ENCODE results near the gene NID1.

The NID1 gene

DNA sequence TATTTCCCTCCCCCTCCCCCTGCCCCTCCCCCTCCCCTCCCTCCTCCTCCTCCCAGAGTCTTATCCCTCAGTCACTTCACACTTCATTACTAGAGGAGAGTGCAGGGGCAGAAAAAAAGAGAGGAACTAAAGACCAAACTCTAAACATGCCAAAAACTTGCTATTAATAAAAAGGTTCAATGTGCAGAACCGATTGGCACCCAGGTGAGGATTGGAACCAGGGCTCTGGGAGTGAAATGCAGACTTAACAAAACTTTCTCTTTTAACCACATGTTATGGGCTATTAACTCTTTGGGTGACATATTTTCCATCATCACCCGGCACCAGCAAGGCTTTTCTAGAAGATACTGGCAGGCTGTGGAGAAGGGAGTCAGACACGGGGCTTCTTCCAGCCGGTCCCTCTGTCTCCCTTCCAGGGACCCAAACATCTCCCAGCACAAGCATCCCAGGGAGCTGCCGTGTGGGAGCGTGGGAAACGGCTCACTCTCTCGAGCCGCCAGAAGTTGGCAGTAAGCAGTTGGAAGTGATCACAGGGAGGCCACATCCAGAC is 13.6 kb downstream of the NID1 start:
- H3K4me3 ChIP-seq (ENCODE audit: low read depth, low read length) = no peak overlapping the region
- no peak for TF ChIP-seq MYC (IDR thresholded peaks at IDR 0.05; ENCODE audit: low read depth, low read length)
- TF ChIP-seq, protein P1, sequence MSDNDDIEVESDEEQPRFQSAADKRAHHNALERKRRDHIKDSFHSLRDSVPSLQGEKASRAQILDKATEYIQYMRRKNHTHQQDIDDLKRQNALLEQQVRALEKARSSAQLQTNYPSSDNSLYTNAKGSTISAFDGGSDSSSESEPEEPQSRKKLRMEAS (IDR thresholded peaks at IDR 0.05; ENCODE audit: low read depth, low read length) = no peak
- TF ChIP-seq POLR2A (IDR thresholded peaks at IDR 0.05; ENCODE audit: extremely low read depth, insufficient read length) = no peak
- TF ChIP-seq, protein P2, sequence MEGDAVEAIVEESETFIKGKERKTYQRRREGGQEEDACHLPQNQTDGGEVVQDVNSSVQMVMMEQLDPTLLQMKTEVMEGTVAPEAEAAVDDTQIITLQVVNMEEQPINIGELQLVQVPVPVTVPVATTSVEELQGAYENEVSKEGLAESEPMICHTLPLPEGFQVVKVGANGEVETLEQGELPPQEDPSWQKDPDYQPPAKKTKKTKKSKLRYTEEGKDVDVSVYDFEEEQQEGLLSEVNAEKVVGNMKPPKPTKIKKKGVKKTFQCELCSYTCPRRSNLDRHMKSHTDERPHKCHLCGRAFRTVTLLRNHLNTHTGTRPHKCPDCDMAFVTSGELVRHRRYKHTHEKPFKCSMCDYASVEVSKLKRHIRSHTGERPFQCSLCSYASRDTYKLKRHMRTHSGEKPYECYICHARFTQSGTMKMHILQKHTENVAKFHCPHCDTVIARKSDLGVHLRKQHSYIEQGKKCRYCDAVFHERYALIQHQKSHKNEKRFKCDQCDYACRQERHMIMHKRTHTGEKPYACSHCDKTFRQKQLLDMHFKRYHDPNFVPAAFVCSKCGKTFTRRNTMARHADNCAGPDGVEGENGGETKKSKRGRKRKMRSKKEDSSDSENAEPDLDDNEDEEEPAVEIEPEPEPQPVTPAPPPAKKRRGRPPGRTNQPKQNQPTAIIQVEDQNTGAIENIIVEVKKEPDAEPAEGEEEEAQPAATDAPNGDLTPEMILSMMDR (IDR thresholded peaks at IDR 0.05; ENCODE audit: low read depth, low read length) = no peak
- DNase-seq (ENCODE audit: low read depth) = no peak

DNA sequence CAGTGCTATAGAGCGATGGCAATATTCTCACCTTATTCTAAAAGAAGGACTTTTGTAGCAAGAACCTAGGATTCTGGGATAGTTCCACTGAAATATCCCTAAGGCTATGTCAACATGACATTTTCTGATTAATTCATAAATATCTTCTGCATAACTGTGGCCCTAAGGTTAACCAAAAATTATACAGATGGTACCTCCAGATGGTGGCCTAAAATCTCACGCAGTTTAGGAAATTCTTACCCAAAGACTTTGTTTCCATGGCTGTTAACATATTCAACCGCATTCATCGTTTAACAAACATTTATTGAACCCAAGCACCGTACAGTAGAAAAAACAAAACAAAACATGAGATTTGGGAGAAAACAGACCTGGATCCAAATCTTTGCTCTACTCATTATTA is 19.1 kb downstream of the NID1 start:
- DNase-seq (ENCODE audit: low read depth) = no peak
- TF ChIP-seq, protein P2 (IDR thresholded peaks at IDR 0.05; ENCODE audit: low read depth, low read length) = no peak
- TF ChIP-seq, protein P1 (IDR thresholded peaks at IDR 0.05; ENCODE audit: low read depth, low read length) = no peak
- TF ChIP-seq POLR2A (IDR thresholded peaks at IDR 0.05; ENCODE audit: extremely low read depth, insufficient read length) (no peak), MYC (IDR thresholded peaks at IDR 0.05; ENCODE audit: low read depth, low read length) (no peak)
- no peak overlapping the region for H3K4me3 ChIP-seq (ENCODE audit: low read depth, low read length)

DNA sequence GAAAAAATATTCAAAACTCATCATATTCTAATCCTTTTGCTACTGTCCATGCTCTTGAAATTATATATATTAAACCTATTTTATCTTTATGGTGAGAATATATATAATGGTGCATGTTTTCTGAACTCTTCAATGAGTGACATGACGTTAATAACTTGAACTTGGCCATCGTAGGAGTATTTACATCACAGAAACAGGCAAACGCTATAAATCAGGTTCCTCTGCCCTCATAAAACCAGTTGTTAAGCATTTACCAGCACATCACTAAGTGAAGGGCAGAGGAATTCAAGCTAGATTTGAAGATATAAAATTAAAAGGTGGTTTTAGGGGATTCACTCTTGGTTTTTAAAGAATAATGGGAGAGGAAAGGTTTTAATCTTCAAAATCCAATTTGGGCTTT is 20.5 kb downstream of the NID1 start:
- no peak for DNase-seq (ENCODE audit: low read depth)
- no peak overlapping the region for H3K4me3 ChIP-seq (ENCODE audit: low read depth, low read length)
- TF ChIP-seq MYC (IDR thresholded peaks at IDR 0.05; ENCODE audit: low read depth, low read length) (no peak), POLR2A (IDR thresholded peaks at IDR 0.05; ENCODE audit: extremely low read depth, insufficient read length) (no peak)
- TF ChIP-seq, protein P2 (IDR thresholded peaks at IDR 0.05; ENCODE audit: low read depth, low read length) = no peak
- TF ChIP-seq, protein P1 (IDR thresholded peaks at IDR 0.05; ENCODE audit: low read depth, low read length) = no peak

DNA sequence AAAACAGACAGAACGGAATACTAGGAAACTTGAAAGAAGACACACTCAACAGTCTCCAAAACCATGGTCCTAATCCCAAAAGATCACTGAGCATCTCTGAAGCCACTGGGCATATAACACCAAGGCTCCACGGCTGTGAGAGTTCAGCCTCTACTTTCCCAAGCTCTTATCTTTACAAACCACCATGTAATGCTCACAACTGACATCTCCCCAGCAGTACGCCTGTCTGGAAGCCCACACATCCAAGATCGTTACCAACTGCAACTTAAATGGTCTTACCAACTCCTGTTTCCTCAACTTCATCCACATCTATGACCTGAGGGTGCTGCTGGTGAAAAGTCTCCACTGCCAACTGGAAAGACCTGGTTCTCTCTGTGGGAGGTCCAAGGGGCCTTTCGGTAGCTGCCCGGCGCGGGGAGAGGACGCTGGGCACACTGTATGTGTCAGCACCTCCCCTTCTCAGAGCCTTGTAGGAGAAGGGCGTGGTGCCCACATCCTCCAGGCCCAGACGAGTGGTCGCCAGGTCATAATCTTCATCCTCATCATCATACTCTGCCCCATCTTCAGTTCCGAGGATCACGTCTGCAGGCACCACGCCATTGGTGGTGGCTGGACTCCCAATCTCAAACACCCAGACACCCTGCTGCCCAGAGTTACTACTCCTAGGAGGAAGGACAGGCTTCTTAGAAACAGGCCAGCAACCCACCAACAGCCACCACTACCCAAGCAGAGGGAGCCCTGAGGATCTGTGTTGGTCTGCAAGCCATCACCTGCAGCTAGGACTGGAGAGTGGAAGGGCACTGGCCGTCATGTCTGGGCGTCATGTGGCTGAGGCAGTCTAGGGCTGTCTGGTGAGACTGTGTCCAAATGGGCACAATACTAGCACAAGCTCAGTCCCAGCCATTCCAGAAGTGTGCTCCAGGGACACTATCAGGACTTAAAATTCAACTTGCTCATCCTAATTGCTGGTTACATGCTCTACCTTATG is 23.0 kb downstream of the NID1 start:
- TF ChIP-seq, protein P2 (IDR thresholded peaks at IDR 0.05; ENCODE audit: low read depth, low read length) = no peak
- TF ChIP-seq MYC (IDR thresholded peaks at IDR 0.05; ENCODE audit: low read depth, low read length) (no peak), POLR2A (IDR thresholded peaks at IDR 0.05; ENCODE audit: extremely low read depth, insufficient read length) (no peak)
- TF ChIP-seq, protein P1 (IDR thresholded peaks at IDR 0.05; ENCODE audit: low read depth, low read length) = no peak
- H3K4me3 ChIP-seq (ENCODE audit: low read depth, low read length) = no peak overlapping the region
- no peak for DNase-seq (ENCODE audit: low read depth)

DNA sequence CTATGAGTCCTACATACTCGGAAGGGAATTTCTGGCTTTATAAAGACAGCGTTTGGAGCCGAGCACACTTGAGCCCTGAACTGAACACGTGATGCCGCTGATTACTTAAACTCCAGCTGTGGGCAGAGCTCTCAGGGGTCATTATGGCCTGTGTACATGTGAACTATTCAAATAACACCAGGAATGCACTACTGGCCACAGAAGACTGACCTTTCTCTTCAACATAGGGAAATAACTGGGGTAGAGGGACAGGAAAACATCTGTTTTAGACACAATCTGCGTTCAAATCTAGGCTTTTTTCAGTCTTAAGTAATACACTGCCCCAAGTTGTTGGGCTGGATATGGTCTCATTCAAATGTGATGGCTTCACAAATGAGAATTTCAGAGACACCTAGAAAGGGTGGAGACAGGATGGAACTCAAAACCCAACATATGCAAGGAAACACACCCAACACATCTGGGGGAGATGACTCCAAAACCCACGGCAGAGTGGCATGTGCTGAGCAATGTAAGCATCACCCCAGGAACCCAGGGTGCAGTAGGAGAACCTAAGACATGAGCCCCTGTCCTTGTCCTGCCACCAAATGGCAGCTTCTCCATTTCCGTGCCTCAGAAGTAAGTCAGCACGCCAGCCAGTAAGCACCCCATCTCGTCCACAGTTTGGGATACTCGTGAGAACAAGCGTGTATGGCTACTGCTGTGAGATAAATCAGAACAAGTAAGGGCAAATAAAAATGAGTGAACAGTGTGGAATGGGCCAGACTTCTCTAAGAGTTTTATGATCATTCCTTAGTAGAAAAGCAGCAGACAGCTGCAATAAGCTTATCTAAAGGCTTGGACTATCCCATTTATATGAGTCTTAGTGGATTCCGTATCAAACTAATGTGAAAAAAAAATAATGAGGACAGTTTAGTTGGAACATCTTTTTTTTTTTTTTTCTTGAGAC is 24.9 kb downstream of the NID1 start:
- DNase-seq (ENCODE audit: low read depth) = no peak

More for the DNA sequence above, 24.9 kb downstream of the NID1 start:
- TF ChIP-seq POLR2A (IDR thresholded peaks at IDR 0.05; ENCODE audit: extremely low read depth, insufficient read length) (no peak), MYC (IDR thresholded peaks at IDR 0.05; ENCODE audit: low read depth, low read length) (no peak)
- TF ChIP-seq, protein P2 (IDR thresholded peaks at IDR 0.05; ENCODE audit: low read depth, low read length) = no peak
- TF ChIP-seq, protein P1 (IDR thresholded peaks at IDR 0.05; ENCODE audit: low read depth, low read length) = no peak
- no peak overlapping the region for H3K4me3 ChIP-seq (ENCODE audit: low read depth, low read length)
